ENCODE measurements around the gene AP1M1.
A peak's percentile ranks its signal among the peaks of the same experiment; 100 is the strongest.

The AP1M1 gene

DNA sequence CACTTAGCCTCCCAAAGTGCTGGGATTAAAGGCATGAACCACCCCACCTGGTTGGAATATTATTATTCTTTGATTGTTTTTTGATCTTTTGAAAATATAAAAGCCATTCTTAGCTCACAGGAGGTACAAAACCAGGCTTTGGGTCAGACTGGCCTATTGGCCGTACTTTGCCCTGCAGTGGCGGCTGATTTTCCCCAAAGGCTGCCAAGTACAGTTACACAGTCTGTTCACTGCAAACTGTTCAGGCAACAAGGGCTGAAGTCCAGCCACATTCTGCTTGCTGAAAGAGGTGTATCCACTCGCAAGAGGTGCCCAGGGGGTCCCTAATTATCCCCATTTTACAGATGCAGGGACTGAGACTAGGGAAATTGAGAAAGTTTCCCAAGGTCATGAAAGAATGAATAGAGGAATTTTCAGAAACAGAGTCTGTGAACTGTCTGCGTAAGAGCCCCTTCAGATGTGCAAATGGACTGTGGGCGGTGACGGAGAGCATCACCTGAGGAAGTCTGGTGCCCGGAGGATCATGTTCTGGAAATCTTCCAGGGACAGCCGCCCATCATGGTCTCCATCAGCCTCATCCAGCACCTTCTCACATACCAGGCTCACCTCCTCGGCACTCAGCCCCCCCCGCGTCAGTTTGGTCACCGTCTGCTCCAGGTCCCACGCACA lies 33.4 kb upstream of the AP1M1 start:
- no peak overlapping the region for H3K4me2 ChIP-seq (ENCODE audit: insufficient read depth, low read length, poor library complexity, severe bottlenecking)
- H3K27me3 ChIP-seq (ENCODE audit: control insufficient read depth in 3 of 3, insufficient read depth in 3 of 3, low read depth in 1 of 3, low read length in 3 of 3) = no peaks in the 10 kb centered on the region
- no peaks in the 10 kb centered on the region for H3K4me1 ChIP-seq (ENCODE audit: control insufficient read depth in 2 of 2, insufficient read depth in 1 of 2, low read depth in 1 of 2, low read length in 2 of 2)
- no peak overlapping the region for H3K14ac ChIP-seq (ENCODE audit: low read length)
- H3K23ac ChIP-seq (ENCODE audit: low read depth, low read length, poor library complexity) = no peak overlapping the region
- H3K27ac ChIP-seq (replicated peaks; ENCODE audit: low read length) = no peak overlapping the region
- no peaks in the 10 kb centered on the region for H3K9me3 ChIP-seq (replicated peaks in 1 of 2; ENCODE audit: control insufficient read depth in 2 of 2, insufficient read depth in 1 of 2, low read depth in 1 of 2, low read length in 2 of 2)
- H3K79me1 ChIP-seq (ENCODE audit: low read depth, low read length) = no peaks in the 10 kb centered on the region
- H2BK12ac ChIP-seq (ENCODE audit: low read length) = no peak overlapping the region
- H3K4ac ChIP-seq (ENCODE audit: low read length) = no peak overlapping the region
- H4K91ac ChIP-seq (ENCODE audit: low read depth, low read length, poor library complexity) = no peak overlapping the region
- no peak for DNase-seq (ENCODE audit: low spot score)
- no peak overlapping the region for H2BK15ac ChIP-seq (ENCODE audit: low read length)
- H3K4me3 ChIP-seq (ENCODE audit: low read length in 2 of 2) = no peak overlapping the region
- WGBS, 2 donors (ENCODE audit: extremely low coverage in 2 of 2, insufficient read length in 2 of 2, insufficient replicate concordance in 1 of 2) = no CpG with 5 or more reads among the region's 13 CpGs
- H2AFZ ChIP-seq (ENCODE audit: low read length) = no peak overlapping the region
- H2BK120ac ChIP-seq (ENCODE audit: low read depth, low read length) = no peak overlapping the region
- H3K18ac ChIP-seq (ENCODE audit: low read length) = no peak overlapping the region
- H2BK5ac ChIP-seq (ENCODE audit: low read length) = no peak overlapping the region
- H2AK5ac ChIP-seq (ENCODE audit: low read depth, low read length) = no peak overlapping the region
- H4K8ac ChIP-seq (ENCODE audit: low read depth, low read length) = no peak overlapping the region
- no peaks in the 10 kb centered on the region for H3K36me3 ChIP-seq (replicated peaks in 1 of 2; ENCODE audit: control insufficient read depth in 2 of 2, insufficient read depth in 2 of 2, low read length in 2 of 2)
- H3K9ac ChIP-seq (ENCODE audit: low read depth, low read length, poor library complexity) = no peak overlapping the region

- H2BK12ac ChIP-seq (ENCODE audit: low read length) = no peak overlapping the region
- no peaks in the 10 kb centered on the region for H3K27me3 ChIP-seq (ENCODE audit: control insufficient read depth in 3 of 3, insufficient read depth in 3 of 3, low read depth in 1 of 3, low read length in 3 of 3)
- no CpG with 5 or more reads among the region's 1 CpG for WGBS, 2 donors (ENCODE audit: extremely low coverage in 2 of 2, insufficient read length in 2 of 2, insufficient replicate concordance in 1 of 2)
- H2AFZ ChIP-seq (ENCODE audit: low read length) = no peak overlapping the region
- H3K9ac ChIP-seq (ENCODE audit: low read depth, low read length, poor library complexity) = no peak overlapping the region
- H3K18ac ChIP-seq (ENCODE audit: low read length) = no peak overlapping the region
- H2AK5ac ChIP-seq (ENCODE audit: low read depth, low read length) = no peak overlapping the region
- no peak overlapping the region for H3K4me3 ChIP-seq (ENCODE audit: low read length in 2 of 2)
- H3K4me2 ChIP-seq (ENCODE audit: insufficient read depth, low read length, poor library complexity, severe bottlenecking) = no peak overlapping the region
- no peaks in the 10 kb centered on the region for H3K36me3 ChIP-seq (replicated peaks in 1 of 2; ENCODE audit: control insufficient read depth in 2 of 2, insufficient read depth in 2 of 2, low read length in 2 of 2)
- no peak overlapping the region for H4K8ac ChIP-seq (ENCODE audit: low read depth, low read length)
- no peak overlapping the region for H3K4ac ChIP-seq (ENCODE audit: low read length)
- no peak overlapping the region for H3K27ac ChIP-seq (replicated peaks; ENCODE audit: low read length)
- H2BK120ac ChIP-seq (ENCODE audit: low read depth, low read length) = no peak overlapping the region
- H3K23ac ChIP-seq (ENCODE audit: low read depth, low read length, poor library complexity) = no peak overlapping the region
- H4K91ac ChIP-seq (ENCODE audit: low read depth, low read length, poor library complexity) = no peak overlapping the region
- H2BK5ac ChIP-seq (ENCODE audit: low read length) = no peak overlapping the region
- peaks cover 0 to 2% of the 10 kb centered on the region in 2 donors for H3K9me3 ChIP-seq (replicated peaks in 1 of 2; ENCODE audit: control insufficient read depth in 2 of 2, insufficient read depth in 1 of 2, low read depth in 1 of 2, low read length in 2 of 2)
- no peak for DNase-seq (ENCODE audit: low spot score)
- no peak overlapping the region for H2BK15ac ChIP-seq (ENCODE audit: low read length)
- no peaks in the 10 kb centered on the region for H3K4me1 ChIP-seq (ENCODE audit: control insufficient read depth in 2 of 2, insufficient read depth in 1 of 2, low read depth in 1 of 2, low read length in 2 of 2)
- H3K79me1 ChIP-seq (ENCODE audit: low read depth, low read length) = no peaks in the 10 kb centered on the region
- no peak overlapping the region for H3K14ac ChIP-seq (ENCODE audit: low read length)
These were observed 31.3 kb upstream of the AP1M1 start for GRCh38 chr19:16166417-16166816.

GRCh38 chr19:16167055-16167454 lies 30.7 kb upstream of the AP1M1 start:
- no CpG with 5 or more reads among the region's 5 CpGs for WGBS, 2 donors (ENCODE audit: extremely low coverage in 2 of 2, insufficient read length in 2 of 2, insufficient replicate concordance in 1 of 2)
- H4K91ac ChIP-seq (ENCODE audit: low read depth, low read length, poor library complexity) = no peak overlapping the region
- no peak overlapping the region for H3K14ac ChIP-seq (ENCODE audit: low read length)
- H3K27ac ChIP-seq (replicated peaks; ENCODE audit: low read length) = no peak overlapping the region
- H4K8ac ChIP-seq (ENCODE audit: low read depth, low read length) = no peak overlapping the region
- no peaks in the 10 kb centered on the region for H3K27me3 ChIP-seq (ENCODE audit: control insufficient read depth in 3 of 3, insufficient read depth in 3 of 3, low read depth in 1 of 3, low read length in 3 of 3)
- H2BK120ac ChIP-seq (ENCODE audit: low read depth, low read length) = no peak overlapping the region
- no peaks in the 10 kb centered on the region for H3K79me1 ChIP-seq (ENCODE audit: low read depth, low read length)
- no peaks in the 10 kb centered on the region for H3K4me1 ChIP-seq (ENCODE audit: control insufficient read depth in 2 of 2, insufficient read depth in 1 of 2, low read depth in 1 of 2, low read length in 2 of 2)
- H2BK5ac ChIP-seq (ENCODE audit: low read length) = no peak overlapping the region
- H2AFZ ChIP-seq (ENCODE audit: low read length) = no peak overlapping the region
- H3K9ac ChIP-seq (ENCODE audit: low read depth, low read length, poor library complexity) = no peak overlapping the region
- H3K18ac ChIP-seq (ENCODE audit: low read length) = no peak overlapping the region
- H2BK12ac ChIP-seq (ENCODE audit: low read length) = no peak overlapping the region
- no peak overlapping the region for H2AK5ac ChIP-seq (ENCODE audit: low read depth, low read length)
- H3K4me3 ChIP-seq (ENCODE audit: low read length in 2 of 2) = no peak overlapping the region
- no peak overlapping the region for H3K4ac ChIP-seq (ENCODE audit: low read length)
- H3K23ac ChIP-seq (ENCODE audit: low read depth, low read length, poor library complexity) = no peak overlapping the region
- H3K9me3 ChIP-seq (replicated peaks in 1 of 2; ENCODE audit: control insufficient read depth in 2 of 2, insufficient read depth in 1 of 2, low read depth in 1 of 2, low read length in 2 of 2) = peaks cover 0 to 2% of the 10 kb centered on the region in 2 donors
- H2BK15ac ChIP-seq (ENCODE audit: low read length) = no peak overlapping the region
- no peaks in the 10 kb centered on the region for H3K36me3 ChIP-seq (replicated peaks in 1 of 2; ENCODE audit: control insufficient read depth in 2 of 2, insufficient read depth in 2 of 2, low read length in 2 of 2)
- H3K4me2 ChIP-seq (ENCODE audit: insufficient read depth, low read length, poor library complexity, severe bottlenecking) = no peak overlapping the region
- no peak for DNase-seq (ENCODE audit: low spot score)

GRCh38 chr19:16168465-16169081 lies 29.1 kb upstream of the AP1M1 start:
- no peak for DNase-seq (ENCODE audit: low spot score)

More at GRCh38 chr19:16168465-16169081, 29.1 kb upstream of the AP1M1 start:
- H2BK5ac ChIP-seq (ENCODE audit: low read length) = no peak overlapping the region
- no peaks in the 10 kb centered on the region for H3K27me3 ChIP-seq (ENCODE audit: control insufficient read depth in 3 of 3, insufficient read depth in 3 of 3, low read depth in 1 of 3, low read length in 3 of 3)
- WGBS, 2 donors (ENCODE audit: extremely low coverage in 2 of 2, insufficient read length in 2 of 2, insufficient replicate concordance in 1 of 2) = no CpG with 5 or more reads among the region's 2 CpGs
- H3K79me1 ChIP-seq (ENCODE audit: low read depth, low read length) = no peaks in the 10 kb centered on the region
- no peak overlapping the region for H2BK15ac ChIP-seq (ENCODE audit: low read length)
- H2BK12ac ChIP-seq (ENCODE audit: low read length) = no peak overlapping the region
- H3K14ac ChIP-seq (ENCODE audit: low read length) = no peak overlapping the region
- no peaks in the 10 kb centered on the region for H3K4me1 ChIP-seq (ENCODE audit: control insufficient read depth in 2 of 2, insufficient read depth in 1 of 2, low read depth in 1 of 2, low read length in 2 of 2)
- no peak overlapping the region for H3K9ac ChIP-seq (ENCODE audit: low read depth, low read length, poor library complexity)
- no peak overlapping the region for H3K4me2 ChIP-seq (ENCODE audit: insufficient read depth, low read length, poor library complexity, severe bottlenecking)
- no peak overlapping the region for H4K91ac ChIP-seq (ENCODE audit: low read depth, low read length, poor library complexity)
- no peak overlapping the region for H3K23ac ChIP-seq (ENCODE audit: low read depth, low read length, poor library complexity)
- H3K4me3 ChIP-seq (ENCODE audit: low read length in 2 of 2) = no peak overlapping the region
- peak overlapping the region; percentile 7 for H2AFZ ChIP-seq (ENCODE audit: low read length)
- no peak overlapping the region for H3K27ac ChIP-seq (replicated peaks; ENCODE audit: low read length)
- no peak overlapping the region for H3K18ac ChIP-seq (ENCODE audit: low read length)
- no peak overlapping the region for H2AK5ac ChIP-seq (ENCODE audit: low read depth, low read length)
- H3K4ac ChIP-seq (ENCODE audit: low read length) = no peak overlapping the region
- H3K9me3 ChIP-seq (replicated peaks in 1 of 2; ENCODE audit: control insufficient read depth in 2 of 2, insufficient read depth in 1 of 2, low read depth in 1 of 2, low read length in 2 of 2) = peaks cover 0 to 2% of the 10 kb centered on the region in 2 donors
- no peak overlapping the region for H4K8ac ChIP-seq (ENCODE audit: low read depth, low read length)
- no peaks in the 10 kb centered on the region for H3K36me3 ChIP-seq (replicated peaks in 1 of 2; ENCODE audit: control insufficient read depth in 2 of 2, insufficient read depth in 2 of 2, low read length in 2 of 2)
- H2BK120ac ChIP-seq (ENCODE audit: low read depth, low read length) = no peak overlapping the region

Measured in neuronal stem cell (in vitro differentiated cells).